T-cell (primary cell): ENCODE measurements around the gene DSCAML1. TPM values are rescaled to one million over a fixed set of nuclear protein-coding genes. Genes with fewer than 3 reads are reported as not detected.

ENCODE experiments used
- ATAC-seq, 4 experiments: fragments of 200-7000 bp in 3 of 4; fragments of 150-1000 bp in 1 of 4; cut with Tn5 transposase; replicated peaks in 1 of 4; 1 replicate in 3 of 4; 2 replicates in 1 of 4; pipeline ENCODE4 v1.10.0; 2021; ENCODE audit warnings: moderate library complexity in 3 of 4, mild to moderate bottlenecking in 2 of 4, moderate number of reproducible peaks in 1 of 4
- CTCF ChIA-PET, 2 donors: fragments of 300-600 bp; sonication (Branson Sonifier 250); formaldehyde crosslinking; loops; one replicate each; lab custom pipeline; 2022; ENCODE audit warnings: antibody characterized with exemption in 2 of 2; lab: Charles Lee
- POLR2A ChIA-PET, 2 donors: fragments of 300-600 bp; sonication (Branson Sonifier 250); formaldehyde crosslinking; loops; one replicate each; lab custom pipeline; 2022; ENCODE audit warnings: antibody characterized with exemption in 2 of 2; lab: Charles Lee
- DNase-seq, 35 experiments: peaks; one replicate each; pipeline versions ENCODE4 v3.0.0 to v3.0.0-alpha.2; 2013 to 2023
- H3K27ac ChIP-seq: one replicate; pipeline ENCODE4 v1.5.1; 2013; ENCODE audit warnings: low read length
- H3K27me3 ChIP-seq, 2 experiments: replicated peaks in 1 of 2; 1 replicate in 1 of 2; 2 replicates in 1 of 2; pipeline versions ENCODE4 v1.6.1 to v1.7.0; 2013; ENCODE audit warnings: low read length in 1 of 2, mixed read lengths in 1 of 2; ENCODE audit not compliant: control insufficient read depth in 2 of 2, insufficient read depth in 2 of 2; ENCODE audit errors: extremely low read depth in 1 of 2
- H3K36me3 ChIP-seq, 2 donors: 1 replicate in 1 of 2; 2 replicates in 1 of 2; pipeline versions ENCODE4 v1.6.1 to v1.7.0; 2013; ENCODE audit warnings: low read length in 1 of 2; ENCODE audit not compliant: control insufficient read depth in 2 of 2, insufficient read depth in 1 of 2; ENCODE audit errors: extremely low read depth in 1 of 2
- H3K4me1 ChIP-seq, 2 experiments: 1 replicate in 1 of 2; 2 replicates in 1 of 2; pipeline versions ENCODE4 v1.6.1 to v1.7.0; 2013; ENCODE audit warnings: low read length in 2 of 2, mixed read lengths in 1 of 2; ENCODE audit not compliant: insufficient read depth in 2 of 2, control insufficient read depth in 1 of 2; ENCODE audit errors: extremely low read depth in 1 of 2
- H3K4me3 ChIP-seq, 2 donors: 1 replicate in 1 of 2; 2 replicates in 1 of 2; pipeline versions ENCODE4 v1.5.1 to v1.7.0; 2013; ENCODE audit warnings: mild to moderate bottlenecking in 2 of 2, low read length in 1 of 2, moderate library complexity in 1 of 2; ENCODE audit not compliant: control insufficient read depth in 1 of 2; ENCODE audit errors: extremely low read depth in 1 of 2
- H3K9me3 ChIP-seq: 2 replicates; pipeline ENCODE4 v1.7.0; 2013
- H3K27ac Mint-ChIP-seq, 2 donors: one replicate each; pipeline ENCODE4 v1.8.0; 2020 to 2021; ENCODE audit warnings: mild to moderate bottlenecking in 2 of 2, mixed read lengths in 2 of 2
- H3K27me3 Mint-ChIP-seq, 2 donors: one replicate each; pipeline ENCODE4 v1.8.0; 2021 to 2022; ENCODE audit warnings: mixed read lengths in 2 of 2
- H3K36me3 Mint-ChIP-seq: one replicate; pipeline ENCODE4 v1.8.0; 2021; ENCODE audit warnings: mixed read lengths
- H3K4me1 Mint-ChIP-seq, 3 donors: one replicate each; pipeline ENCODE4 v1.8.0; 2020 to 2022; ENCODE audit warnings: mixed read lengths in 3 of 3, mild to moderate bottlenecking in 1 of 3
- H3K4me3 Mint-ChIP-seq, 3 donors: one replicate each; pipeline ENCODE4 v1.8.0; 2020 to 2022; ENCODE audit warnings: mild to moderate bottlenecking in 3 of 3, mixed read lengths in 3 of 3, moderate library complexity in 3 of 3
- H3K9me3 Mint-ChIP-seq, 3 donors: one replicate each; pipeline ENCODE4 v1.8.0; 2020 to 2022; ENCODE audit warnings: mixed read lengths in 3 of 3
- WGBS: methylation state at CpG from one replicate; pipeline ENCODE4 v1.1.5; 2013; ENCODE audit warnings: missing lambda C conversion rate; ENCODE audit not compliant: insufficient coverage; 5-methylcytosine and 5-hydroxymethylcytosine counted together
- total RNA-seq, 35 experiments: library from RNA in 6 of 35; stranded (reverse) in 6 of 35; fragments of 120-200 nt in 1 of 35; gene quantifications; one replicate each; pipeline versions ENCODE4 v1.2.1 to v1.2.4 and lab custom pipeline; 2013 to 2026

Gene DSCAML1
- total RNA-seq, 5 donors from 2014 or later (not counting 1 experiment from before 2014, with no cell fraction given) = 0.15 to 2.4 (median 0.96) TPM

DNA sequence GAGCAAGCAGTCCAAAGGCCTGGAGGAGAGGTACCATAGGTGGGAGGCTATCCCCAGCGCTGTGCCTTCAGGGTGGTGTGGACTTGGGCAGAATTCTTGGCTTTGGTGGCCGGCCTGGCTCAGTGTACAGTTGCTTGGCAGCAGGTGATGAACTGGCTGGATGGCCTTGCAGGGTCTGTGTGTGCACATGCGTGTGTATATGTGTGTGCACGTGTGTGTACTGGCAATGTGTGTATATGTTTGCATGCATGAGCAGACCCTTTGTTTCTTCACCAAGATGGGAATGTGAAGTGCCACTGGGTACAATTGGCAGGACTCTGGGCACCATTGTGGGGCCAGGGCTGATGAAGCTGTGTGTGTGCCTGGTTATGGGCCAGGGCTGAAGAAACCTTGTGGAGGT is 416.3 kb downstream of the DSCAML1 start:
- ChIA-PET POLR2A (no interaction called here), CTCF (no interaction called here)
- Histone ChIP-seq H3K27me3 (no peaks in the 10 kb centered on the region), H3K27ac (no peak overlapping the region), H3K36me3 (peaks cover 2 to 43% of the 10 kb centered on the region in 2 donors), H3K4me1 (no peaks in the 10 kb centered on the region), H3K9me3 (no peaks in the 10 kb centered on the region), H3K4me3 (no peak overlapping the region)
- 98% methylated on average over 4 of the region's 4 CpGs for WGBS
- Mint-ChIP-seq H3K4me3 (no peak overlapping the region), H3K4me1 (no peaks in the 10 kb centered on the region), H3K27ac (no peak overlapping the region), H3K9me3 (no peaks in the 10 kb centered on the region), H3K36me3 (peaks cover 68% of the 10 kb centered on the region), H3K27me3 (no peaks in the 10 kb centered on the region)
- ATAC-seq (no peak), DNase-seq (no peak)

DNA sequence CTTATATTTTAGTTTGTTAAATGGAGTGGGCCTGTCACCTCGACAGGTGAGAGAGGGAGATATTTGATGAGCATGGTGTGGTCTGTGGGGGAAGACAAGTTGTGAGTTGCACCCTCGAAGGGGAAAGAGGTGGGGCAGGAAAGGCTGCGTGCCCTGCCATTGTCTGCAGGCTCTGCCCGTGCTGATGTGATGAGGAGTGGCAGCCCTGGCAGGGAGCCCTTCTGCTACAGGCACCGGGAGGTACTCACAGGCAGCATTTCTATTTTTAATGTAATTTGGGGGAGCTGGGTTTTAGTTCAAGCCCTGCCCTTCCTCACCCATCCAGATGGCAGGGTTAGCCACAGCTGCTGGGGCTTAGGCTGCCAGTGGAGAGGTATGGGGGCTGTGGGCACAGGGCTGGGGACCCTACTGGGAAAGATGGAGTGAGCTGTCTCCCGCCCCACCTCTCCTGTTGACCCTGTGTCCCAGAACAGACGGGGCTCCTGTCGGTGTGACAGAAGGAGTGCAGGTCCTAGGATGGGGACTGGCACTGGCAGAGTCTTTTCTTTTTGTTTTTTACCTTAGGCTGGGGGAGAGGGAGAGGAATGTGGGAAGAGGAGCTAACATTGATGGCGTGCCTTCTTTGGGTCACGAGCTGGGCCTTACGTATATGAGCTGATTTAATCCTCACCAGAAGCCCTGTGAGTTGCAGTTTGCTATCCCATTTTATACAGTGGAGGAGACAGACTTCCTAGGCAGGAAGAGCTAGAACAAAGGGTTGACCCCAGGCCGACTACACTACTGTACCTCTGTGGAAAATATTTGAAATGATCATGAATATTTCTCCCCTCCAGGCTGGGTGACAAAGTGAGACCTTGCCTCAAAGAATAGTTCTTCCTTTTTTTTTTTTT is 417.8 kb downstream of the DSCAML1 start:
- ATAC-seq = no peak
- Histone ChIP-seq H3K9me3 (no peaks in the 10 kb centered on the region), H3K36me3 (peaks cover 2 to 49% of the 10 kb centered on the region in 2 donors), H3K4me3 (no peak overlapping the region), H3K4me1 (no peaks in the 10 kb centered on the region), H3K27me3 (no peaks in the 10 kb centered on the region), H3K27ac (no peak overlapping the region)
- H3K4me3 Mint-ChIP-seq = no peak overlapping the region
- H3K9me3 Mint-ChIP-seq = no peaks in the 10 kb centered on the region
- ChIA-PET POLR2A (no interaction called here), CTCF (no interaction called here)
- H3K4me1 Mint-ChIP-seq = no peaks in the 10 kb centered on the region
- H3K27ac Mint-ChIP-seq = no peak overlapping the region
- WGBS = 88% methylated on average over 5 of the region's 12 CpGs
- no peaks in the 10 kb centered on the region for H3K27me3 Mint-ChIP-seq
- H3K36me3 Mint-ChIP-seq = peaks cover 69% of the 10 kb centered on the region
- DNase-seq = no peak

Other genes with a start within 250 kb of the DSCAML1 start
- 10 to 100 TPM in 4 of 5 donors, 1 to 10 TPM in 1; 4.3 to 26.0 (median 14.7) TPM for gene FXYD2, start 27.5 kb upstream of the DSCAML1 start, total RNA-seq
- gene FXYD6, start 79.4 kb upstream of the DSCAML1 start, total RNA-seq = under 1 TPM in 3 of 5 donors, not detected in 2; 0.38 to 0.73 (median 0.53) TPM
- 1 to 10 TPM; 2.1 to 4.7 (median 3.7) TPM for gene TMPRSS13, start 132.2 kb upstream of the DSCAML1 start, total RNA-seq
- 100 to 1,000 TPM; 195 to 450 (median 375) TPM for gene IL10RA, start 189.2 kb upstream of the DSCAML1 start, total RNA-seq